GM12873 (cell line): ENCODE measurements around the gene NPY4R.
"Not testable (repeated sequence)": the region's sequence is repeated elsewhere in the genome, so short reads cannot be mapped to it uniquely, and the experiment has no call there.

Experiments used
- CTCF ChIP-seq: IDR thresholded peaks from 2 replicates; pipeline ENCODE4 v1.5.1; 2012; ENCODE audit warnings: low read depth, mild to moderate bottlenecking, moderate library complexity, low read length, control low read depth; ENCODE audit not compliant: insufficient read depth; ENCODE audit errors: missing control alignments

NPY4R gene

GRCh38 chr10:46465765-46466164, at the start of gene NPY4R:
NPY4R (minus strand) TSS chr10:46465958; CDS start chr10:46462635, 3,323 bp downstream.
- TF ChIP-seq CTCF = not testable (repeated sequence)

- no peak for TF ChIP-seq CTCF
Measured at GRCh38 chr10:46515366-46515765, 49.6 kb upstream of the NPY4R start.

GRCh38 chr10:46514899-46515298, 49.1 kb upstream of the NPY4R start:
- TF ChIP-seq CTCF = no peak

GRCh38 chr10:46514431-46514861, 48.7 kb upstream of the NPY4R start:
- TF ChIP-seq CTCF = no peak
